HCT116 (cell line): ENCODE measurements around the gene CHRNA5.
"Not testable (repeated sequence)": the region's sequence is repeated elsewhere in the genome, so short reads cannot be mapped to it uniquely, and the experiment has no call there.

Experiments used
- CEBPB ChIP-seq: IDR thresholded peaks from 2 replicates; pipeline ENCODE4 v1.6.1; 2012; ENCODE audit warnings: low read depth
- EZH2 ChIP-seq: fragments of 200-600 bp; sonication (generic); IDR thresholded peaks from 2 replicates; pipeline ENCODE4 v1.6.1; 2017; ENCODE audit warnings: antibody characterized with exemption, mixed run types
- EZH2phosphoT487 ChIP-seq: fragments of 200-600 bp; IDR thresholded peaks from 2 replicates; pipeline ENCODE4 v1.6.1; 2018; ENCODE audit warnings: antibody characterized with exemption, borderline replicate concordance
- POLR2A ChIP-seq: IDR thresholded peaks from 2 replicates; pipeline ENCODE4 v1.7.0; 2011; ENCODE audit warnings: borderline replicate concordance; ENCODE audit not compliant: insufficient read depth, insufficient read length; ENCODE audit errors: extremely low read depth
- TF ChIP-seq, protein P1 (sequence below), 3 experiments: fragments of 200-600 bp in 1 of 3; sonication (generic) in 1 of 3; IDR thresholded peaks in 2 of 3; conservative IDR thresholded peaks in 1 of 3; 2 replicates each; pipeline ENCODE4 v1.5.1; 2012 to 2017; ENCODE audit warnings: low read depth in 2 of 3, low read length in 2 of 3, antibody characterized with exemption in 1 of 3, borderline replicate concordance in 1 of 3, control low read depth in 1 of 3, mild to moderate bottlenecking in 1 of 3, mixed read lengths in 1 of 3, mixed run types in 1 of 3, moderate library complexity in 1 of 3; ENCODE audit not compliant: insufficient read depth in 1 of 3
- TF ChIP-seq, protein P2 (sequence below): IDR thresholded peaks from 2 replicates; pipeline ENCODE4 v1.6.1; 2012

DNA sequence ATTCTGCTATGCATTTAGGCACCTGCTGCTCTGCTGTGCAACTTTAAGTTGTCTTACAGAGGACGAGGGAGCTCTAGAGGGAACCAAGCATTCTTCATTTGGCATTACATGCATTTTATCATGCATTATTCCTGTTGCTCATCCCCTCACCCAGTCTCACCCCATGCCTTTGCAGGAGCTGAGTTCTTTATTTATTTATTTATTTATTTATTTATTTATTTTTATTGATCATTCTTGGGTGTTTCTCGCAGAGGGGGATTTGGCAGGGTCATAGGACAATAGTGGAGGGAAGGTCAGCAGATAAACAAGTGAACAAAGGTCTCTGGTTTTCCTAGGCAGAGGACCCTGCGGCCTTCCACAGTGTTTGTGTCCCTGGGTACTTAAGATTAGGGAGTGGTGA is 45.3 kb upstream of the CHRNA5 start:
- TF ChIP-seq, protein P1, sequence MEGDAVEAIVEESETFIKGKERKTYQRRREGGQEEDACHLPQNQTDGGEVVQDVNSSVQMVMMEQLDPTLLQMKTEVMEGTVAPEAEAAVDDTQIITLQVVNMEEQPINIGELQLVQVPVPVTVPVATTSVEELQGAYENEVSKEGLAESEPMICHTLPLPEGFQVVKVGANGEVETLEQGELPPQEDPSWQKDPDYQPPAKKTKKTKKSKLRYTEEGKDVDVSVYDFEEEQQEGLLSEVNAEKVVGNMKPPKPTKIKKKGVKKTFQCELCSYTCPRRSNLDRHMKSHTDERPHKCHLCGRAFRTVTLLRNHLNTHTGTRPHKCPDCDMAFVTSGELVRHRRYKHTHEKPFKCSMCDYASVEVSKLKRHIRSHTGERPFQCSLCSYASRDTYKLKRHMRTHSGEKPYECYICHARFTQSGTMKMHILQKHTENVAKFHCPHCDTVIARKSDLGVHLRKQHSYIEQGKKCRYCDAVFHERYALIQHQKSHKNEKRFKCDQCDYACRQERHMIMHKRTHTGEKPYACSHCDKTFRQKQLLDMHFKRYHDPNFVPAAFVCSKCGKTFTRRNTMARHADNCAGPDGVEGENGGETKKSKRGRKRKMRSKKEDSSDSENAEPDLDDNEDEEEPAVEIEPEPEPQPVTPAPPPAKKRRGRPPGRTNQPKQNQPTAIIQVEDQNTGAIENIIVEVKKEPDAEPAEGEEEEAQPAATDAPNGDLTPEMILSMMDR (IDR thresholded peaks at IDR 0.05 in 2 of 3, conservative IDR thresholded peaks at IDR 0.05 in 1 of 3; ENCODE audit: borderline replicate concordance in 1 of 3, insufficient read depth in 1 of 3, low read depth in 2 of 3, low read length in 2 of 3), result not testable (repeated sequence)
- not testable (repeated sequence) for TF ChIP-seq EZH2phosphoT487, POLR2A, CEBPB, EZH2
- TF ChIP-seq, protein P2, sequence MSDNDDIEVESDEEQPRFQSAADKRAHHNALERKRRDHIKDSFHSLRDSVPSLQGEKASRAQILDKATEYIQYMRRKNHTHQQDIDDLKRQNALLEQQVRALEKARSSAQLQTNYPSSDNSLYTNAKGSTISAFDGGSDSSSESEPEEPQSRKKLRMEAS, result not testable (repeated sequence)
